Urothelium cell line (cell line): Measurements from ENCODE around the gene TMEM178B.

Source experiments
- DNase-seq: peaks from one replicate; pipeline ENCODE4 v3.0.0; 2011; ENCODE audit warnings: low spot score, mixed read lengths
- FAIRE-seq: peaks from 2 replicates; lab custom pipeline; 2011; peaks lifted over from hg19 to GRCh38; lab: Jason Lieb, UNC

TMEM178B gene

DNA sequence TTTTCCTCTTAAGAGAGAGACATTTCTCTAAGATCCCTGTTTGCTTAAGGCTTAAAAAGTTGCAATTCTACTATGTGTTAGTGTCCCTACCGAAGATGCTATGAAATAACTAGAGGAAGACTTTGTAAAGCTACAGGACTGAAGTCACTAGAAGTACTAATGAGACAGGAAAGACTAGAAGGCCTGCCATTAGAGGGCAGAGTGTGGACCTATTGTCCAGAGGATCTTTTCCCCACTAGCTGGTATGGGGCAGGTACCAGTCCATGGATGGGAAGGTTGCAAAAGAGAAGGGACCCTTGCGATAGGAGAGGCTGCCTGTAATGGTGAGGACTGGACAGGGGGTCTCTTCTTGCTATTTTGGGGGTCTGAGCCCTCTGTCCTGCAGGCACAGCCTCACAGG is 178.1 kb downstream of the TMEM178B start:
- no peak for FAIRE-seq
- DNase-seq, result no peak

DNA sequence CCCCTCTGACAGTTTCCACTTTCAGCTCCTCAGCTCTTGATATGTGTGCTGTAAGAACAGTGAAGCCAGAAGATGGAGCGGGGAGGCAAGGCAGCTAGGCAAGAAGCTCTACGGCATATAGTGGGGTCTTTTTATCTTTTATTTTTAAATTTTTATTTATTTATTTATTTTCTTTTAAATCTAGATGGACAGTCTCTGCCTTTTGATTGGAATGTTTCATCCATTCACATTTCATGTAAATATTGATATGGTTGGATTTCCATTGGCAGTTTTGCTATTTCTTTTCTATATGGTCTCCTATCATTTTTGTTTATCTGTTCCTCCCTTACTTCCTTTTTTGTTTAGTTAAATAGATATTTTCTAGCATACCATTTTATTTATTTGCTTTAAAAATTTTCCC is 183.7 kb downstream of the TMEM178B start:
- FAIRE-seq (no peak), DNase-seq (no peak)

DNA sequence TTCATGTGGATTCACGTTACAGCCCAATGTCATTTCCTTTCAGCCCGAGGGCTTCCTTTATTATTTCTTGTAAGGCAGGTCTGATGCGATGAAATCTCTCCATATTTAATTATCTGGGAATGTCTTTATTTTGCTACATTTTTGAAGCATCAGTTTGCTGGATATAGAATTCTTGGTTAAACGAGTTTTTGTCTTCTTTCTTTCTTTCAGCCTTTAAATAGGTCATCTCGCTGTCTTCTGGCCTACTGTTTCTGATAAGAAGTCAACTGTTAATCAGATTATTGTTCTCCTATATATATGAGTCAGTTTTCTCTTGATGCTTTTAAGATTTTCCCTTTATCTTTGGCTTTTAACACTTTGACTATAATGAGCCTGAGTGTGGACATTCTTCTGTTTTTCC is 184.7 kb downstream of the TMEM178B start:
- DNase-seq, result no peak
- no peak for FAIRE-seq

DNA sequence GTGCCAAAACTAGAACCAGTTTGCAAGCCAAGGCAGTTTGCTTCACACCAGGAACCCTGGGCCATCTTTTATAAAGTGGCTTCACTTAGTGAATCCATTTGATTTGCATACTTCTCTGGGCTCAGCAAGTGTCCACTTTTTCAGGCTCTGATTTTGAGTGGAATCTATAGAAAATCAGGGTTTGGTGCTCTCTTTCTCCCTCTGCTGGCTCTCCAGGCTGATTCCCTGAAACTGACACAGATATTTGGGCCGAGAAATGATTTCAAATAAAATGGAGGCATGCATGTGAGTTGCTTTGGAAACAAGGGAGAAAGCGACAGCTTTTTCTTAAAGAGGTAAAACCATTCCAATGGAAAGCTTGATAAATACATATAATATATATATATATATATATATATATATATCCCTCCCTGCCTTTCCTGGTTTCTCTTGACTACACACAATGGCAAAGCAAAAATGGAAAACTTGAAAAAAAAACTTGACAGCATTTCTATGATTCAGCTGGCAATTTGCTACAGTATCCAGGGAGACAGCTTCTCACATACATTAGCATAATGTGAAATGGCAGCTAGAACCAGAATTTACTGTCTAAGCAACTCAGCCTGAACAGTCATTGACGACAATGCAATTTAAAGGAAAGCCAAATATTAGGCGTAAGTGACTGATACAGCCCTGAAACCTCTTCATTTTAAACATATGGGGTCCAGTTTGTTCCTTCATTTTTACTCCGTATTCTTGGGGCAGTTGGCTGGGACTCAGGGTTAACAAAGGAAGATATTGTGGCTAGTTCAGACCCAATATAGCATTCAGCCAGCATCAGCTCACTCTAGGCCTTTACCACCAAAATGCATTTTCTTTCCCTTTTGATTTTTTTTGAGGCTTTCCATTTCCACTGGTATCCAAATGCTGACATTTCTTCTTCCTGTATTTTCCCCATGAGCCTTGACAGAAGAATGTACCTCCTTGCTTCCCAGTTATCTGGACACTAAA is 188.5 kb downstream of the TMEM178B start:
- DNase-seq (no peak), FAIRE-seq (no peak)

DNA sequence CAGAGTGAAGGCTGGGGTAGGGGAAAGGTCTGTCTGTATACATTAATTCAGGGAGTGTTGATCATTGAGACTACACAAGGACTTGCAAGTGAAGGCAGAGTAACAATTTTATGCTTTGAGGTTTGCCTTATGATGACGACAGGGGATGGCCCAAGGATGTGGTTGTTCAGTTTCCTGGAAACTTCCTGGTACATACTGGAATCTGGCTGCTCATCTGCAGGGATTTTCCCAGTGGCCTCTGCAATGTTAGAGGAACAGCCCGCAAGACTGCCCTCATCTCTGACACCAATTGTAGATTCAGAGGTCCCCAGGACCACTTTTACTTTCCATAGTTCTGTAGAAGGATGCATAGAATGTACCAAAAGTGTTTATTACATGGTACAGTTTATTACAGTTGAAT is 189.6 kb downstream of the TMEM178B start:
- FAIRE-seq, result no peak
- no peak for DNase-seq

DNA sequence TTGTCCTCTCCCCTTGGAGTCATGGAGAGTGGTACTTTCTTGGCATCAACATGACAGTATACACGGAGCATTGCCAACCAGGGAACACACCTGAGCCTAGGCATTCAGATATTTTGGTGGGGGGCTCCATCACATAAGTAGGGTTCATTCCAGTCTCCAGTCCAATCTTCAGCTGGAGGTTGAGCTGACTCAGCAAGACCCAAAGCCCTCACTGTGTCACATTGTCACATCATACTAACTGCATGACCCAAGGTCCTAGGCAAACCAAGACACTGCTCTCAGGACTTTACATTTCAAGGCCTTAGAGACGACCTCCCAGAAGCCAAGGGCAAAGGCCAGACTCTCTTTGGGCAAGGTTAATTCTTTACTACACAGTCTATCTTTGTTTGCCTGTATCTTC is 190.1 kb downstream of the TMEM178B start:
- DNase-seq (no peak), FAIRE-seq (no peak)

DNA sequence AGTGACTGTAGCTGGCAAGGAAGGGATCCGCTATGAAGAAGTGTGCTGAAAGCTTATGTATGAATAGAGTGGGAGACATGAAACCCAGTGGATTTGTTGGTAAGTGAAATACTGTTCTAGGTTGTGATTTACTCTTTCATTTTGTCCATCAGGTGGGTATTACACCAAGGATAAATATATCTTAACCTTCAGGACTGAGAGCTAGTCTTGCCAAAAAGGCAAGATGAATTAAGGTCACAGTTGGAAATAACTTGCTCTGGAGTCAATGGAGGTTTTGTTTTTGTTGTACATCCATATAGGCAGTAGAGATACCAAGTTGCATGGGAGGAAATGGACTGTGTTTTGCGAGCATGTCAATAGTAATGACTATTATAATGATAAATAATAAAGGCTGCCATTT is 190.6 kb downstream of the TMEM178B start:
- DNase-seq (no peak), FAIRE-seq (no peak)

DNA sequence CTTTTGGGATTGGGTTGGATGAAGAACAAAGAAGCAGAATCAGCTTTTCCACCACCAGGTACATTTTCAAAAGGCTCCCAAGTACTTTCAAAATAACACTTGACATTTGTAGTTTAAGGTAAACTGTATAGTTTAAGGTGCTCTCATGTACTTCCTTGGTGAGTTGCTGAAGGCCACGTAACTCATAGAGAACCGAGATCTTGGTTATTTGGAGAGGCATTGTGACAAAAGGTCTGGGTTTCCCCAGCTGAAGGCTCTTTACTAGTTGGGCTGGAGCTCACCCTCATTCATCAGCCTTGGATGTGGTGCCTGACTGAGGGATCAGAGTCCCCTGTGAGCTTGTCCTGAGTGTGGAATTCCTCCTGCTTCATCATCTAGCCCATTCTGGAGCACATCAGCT is 191.8 kb downstream of the TMEM178B start:
- DNase-seq (no peak), FAIRE-seq (no peak)

DNA sequence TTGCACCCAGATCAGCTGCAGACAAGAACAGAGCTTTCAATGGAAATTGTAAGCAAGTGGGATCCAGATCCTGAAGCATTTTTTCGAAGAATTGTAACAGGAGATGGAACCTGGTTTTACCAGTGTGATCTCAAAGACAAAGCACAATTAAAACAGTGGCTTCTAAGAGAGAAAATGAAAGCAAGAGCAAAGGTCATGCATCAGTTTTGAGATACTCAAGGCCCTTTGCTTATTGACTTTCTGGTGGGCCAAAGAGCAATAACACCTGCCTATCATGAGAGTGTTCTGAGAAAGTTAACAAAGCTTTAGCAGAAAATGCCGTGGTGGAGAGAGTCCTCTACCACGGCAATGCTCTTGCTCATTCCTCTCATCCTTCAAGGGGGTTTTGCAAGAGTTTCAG is 194.8 kb downstream of the TMEM178B start:
- no peak for FAIRE-seq
- DNase-seq, result no peak

DNA sequence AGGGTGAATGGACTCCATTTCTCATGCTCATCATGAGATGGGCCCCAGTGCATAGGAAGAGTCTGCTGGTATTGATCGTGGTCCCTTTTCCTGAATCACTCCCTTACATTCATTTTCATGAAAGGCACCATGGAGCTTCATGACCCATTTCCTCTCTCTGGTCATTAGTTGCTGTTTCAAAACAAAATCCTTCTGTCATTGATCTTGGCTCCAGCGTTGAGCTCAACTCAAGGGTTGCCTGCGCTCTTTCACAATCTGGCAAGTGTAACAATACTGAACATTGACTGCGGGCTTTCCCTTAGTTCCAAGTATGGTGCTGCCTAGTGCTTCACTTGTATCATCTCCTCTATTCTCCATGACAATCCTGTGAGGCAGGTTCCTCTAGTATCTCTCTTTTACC is 197.6 kb downstream of the TMEM178B start:
- no peak for FAIRE-seq
- DNase-seq, result no peak

DNA sequence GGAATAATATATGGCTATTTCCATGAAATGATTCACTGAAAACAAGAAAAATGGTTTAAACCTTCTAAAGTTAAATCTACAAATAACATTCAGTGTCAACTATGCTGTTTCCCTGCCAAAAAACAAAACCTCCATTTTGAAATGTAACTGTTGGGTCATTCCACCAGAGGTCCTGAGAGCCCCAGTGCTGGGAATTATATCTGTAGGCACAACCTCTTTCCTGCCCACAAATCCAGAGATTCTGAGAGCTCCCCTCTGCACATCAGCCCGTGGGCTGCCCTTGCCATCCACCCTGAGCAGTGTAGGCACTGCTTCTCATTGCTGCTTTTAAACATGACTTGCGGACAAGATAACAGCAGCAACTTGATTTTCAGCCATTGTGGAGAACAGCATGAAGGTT is 198.6 kb downstream of the TMEM178B start:
- no peak for FAIRE-seq

DNA sequence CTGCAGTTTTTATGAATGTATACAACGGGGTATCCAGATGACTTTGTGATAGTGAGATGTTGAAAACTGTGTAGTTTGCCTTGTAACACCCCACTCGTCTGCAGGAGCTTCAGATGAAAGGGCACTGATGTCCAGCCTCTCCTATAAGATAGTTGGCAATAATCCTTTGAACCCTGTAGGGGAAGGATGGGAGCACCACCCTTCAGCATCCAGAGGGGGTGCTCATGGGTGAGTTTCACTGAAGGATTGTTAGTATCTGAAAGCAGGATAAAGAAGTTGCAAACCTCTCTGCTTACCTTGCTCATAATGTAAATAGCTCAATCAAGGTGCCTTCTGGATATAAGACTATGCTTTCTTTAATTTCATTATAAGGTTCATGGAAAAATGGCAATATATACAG is 201.5 kb downstream of the TMEM178B start:
- FAIRE-seq (no peak), DNase-seq (no peak)

More for the DNA sequence above, 198.6 kb downstream of the TMEM178B start:
- no peak for DNase-seq

DNA sequence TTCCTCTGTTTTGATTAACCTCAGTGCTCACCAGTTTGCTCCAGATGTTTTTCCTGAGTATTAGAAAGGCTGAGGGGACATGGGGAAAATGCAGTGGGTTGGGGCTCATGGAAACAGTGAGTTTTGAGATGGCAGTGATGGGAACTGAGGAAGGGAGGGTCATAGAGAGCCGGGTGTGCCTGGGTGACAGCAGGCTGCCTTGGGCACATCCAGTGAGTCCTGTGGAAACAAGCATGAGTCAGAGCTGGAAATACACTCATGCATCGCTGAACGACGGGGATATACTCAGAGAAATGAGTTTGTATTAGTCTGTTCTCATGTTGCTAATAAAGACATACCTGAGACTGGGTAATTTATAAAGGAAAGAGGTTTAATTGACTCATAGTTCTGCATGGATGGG is 202.2 kb downstream of the TMEM178B start:
- FAIRE-seq (no peak), DNase-seq (no peak)

DNA sequence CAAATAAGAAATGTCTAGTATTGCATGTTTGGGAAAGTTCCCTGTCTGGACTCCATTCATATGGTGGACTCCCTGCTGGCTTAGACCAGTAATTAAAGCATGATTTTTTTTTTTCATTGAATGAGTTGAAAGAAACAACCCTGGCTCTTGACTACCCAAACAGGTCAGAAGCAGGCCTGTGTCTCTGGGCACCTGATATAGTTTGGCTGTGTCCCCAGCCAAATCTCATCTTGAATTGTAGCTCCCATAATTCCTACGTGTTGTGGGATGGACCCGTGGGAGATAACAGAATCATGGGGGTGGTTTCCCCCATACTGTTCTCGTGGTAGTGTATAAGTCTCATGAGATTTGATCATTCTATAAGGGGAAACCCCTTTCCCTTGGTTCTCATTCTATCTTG is 206.2 kb downstream of the TMEM178B start:
- DNase-seq (no peak), FAIRE-seq (no peak)

DNA sequence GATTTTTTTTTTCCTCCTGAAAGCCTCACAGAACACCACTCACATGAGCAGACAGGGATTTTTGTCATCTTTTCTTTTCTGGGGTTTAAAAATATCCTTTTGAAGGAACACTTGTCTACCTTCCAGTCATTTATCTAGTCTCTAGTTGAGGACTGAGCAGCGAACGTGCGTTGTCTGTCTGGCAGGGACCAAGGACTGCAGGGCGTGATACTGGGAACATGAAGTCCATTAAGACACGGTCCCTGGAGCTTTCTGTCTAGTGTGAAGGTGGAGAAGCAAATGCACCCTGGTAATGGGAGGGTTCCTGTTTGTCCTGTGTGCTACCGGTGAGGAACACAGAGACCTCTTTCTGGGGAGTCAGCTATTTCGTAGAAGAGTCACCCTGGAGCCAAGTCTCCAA is 207.4 kb downstream of the TMEM178B start:
- FAIRE-seq (no peak), DNase-seq (no peak)

DNA sequence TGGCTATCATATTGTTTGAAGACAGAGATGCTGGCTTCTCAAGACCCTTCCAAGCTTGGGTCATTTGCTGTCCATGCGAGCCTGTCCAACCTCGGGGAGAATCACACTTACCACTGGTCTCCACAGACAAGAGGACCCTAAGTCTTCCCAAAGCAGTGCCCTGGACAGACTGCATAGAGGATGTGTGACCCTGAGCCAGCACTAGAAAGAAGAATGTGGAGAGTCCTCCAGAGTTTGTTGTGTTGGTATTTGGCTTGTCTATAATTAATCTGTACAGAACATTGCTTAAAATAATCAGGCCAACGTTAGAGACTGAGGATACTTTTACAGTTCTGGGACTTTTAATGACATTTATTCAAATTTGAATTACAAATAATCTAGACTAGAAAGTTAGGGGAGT is 212.7 kb downstream of the TMEM178B start:
- DNase-seq (no peak), FAIRE-seq (no peak)

DNA sequence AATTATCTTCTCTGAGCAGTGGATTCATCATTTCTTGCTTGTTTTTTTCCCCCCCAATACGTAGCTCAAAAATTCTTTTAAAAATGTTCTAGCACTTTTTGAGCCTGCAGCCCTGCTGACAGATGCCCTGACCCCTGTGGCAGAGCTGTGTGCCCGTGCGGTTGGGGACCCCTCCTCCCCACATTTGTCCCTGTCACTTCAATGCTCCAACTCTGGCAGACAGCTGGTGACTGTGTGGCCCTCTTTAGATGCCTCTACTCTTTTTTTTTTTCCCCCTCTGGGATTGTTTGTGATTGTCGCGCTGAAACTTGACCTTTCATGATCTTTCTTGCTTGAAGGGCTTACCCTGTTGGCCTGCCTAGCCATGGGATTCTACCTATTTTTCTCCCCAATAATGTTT is 214.1 kb downstream of the TMEM178B start:
- FAIRE-seq, result no peak
- no peak for DNase-seq

DNA sequence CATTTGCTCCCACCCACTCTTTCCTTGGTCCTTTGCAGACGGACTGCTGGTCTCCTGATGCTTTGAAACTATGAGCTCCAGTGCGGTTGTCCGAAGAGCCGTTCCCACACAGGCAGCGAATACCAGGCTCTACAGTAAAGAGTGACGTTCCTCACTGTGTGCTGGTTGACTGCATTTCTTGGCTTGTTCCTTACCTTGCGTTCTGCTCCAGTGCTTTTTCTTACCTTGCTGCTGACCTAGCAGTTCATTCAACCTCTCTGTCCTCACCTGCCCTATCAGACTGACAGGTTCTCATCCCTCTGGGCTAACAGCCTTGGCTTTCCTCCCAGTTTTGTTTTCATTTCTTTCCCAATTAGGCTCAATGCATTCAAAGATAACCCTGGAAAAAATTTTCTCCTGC is 214.8 kb downstream of the TMEM178B start:
- DNase-seq (no peak), FAIRE-seq (no peak)

DNA sequence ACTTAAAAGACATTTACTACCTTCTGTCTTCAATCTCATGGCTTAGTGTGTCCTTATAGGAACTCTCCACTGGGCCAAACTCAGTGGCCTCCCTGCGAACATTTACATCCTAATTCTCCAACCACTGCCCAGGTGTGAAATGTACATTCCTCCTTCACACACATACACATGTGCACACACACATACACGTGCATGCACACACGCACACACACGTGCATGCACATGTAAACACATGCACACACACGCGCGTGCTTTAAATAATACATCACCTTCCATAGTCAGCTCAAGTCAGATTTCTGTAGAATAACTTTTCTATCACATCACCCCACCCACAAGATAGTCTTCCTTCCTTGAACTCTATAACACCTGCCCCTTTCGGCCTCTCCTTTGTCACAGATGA is 216.5 kb downstream of the TMEM178B start:
- DNase-seq (no peak), FAIRE-seq (no peak)

DNA sequence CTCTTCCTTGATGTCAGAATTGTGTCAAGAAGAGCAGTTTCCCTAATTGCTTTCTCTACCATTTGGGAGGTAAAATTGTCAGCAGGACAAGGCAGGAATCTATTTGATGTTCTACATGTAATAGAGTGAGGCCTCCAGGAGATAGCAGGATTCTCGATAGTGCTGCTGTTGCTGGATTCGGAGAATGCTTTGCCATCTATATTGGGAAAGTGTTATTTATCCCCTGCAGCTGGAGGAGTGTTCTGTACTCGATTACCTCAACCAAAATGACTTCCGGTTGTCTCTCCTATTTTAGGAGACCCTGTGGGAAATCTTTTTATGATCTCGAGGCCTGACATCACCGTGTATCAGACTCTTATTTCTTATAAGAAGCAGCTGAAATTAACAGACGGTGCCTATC is 217.1 kb downstream of the TMEM178B start:
- no peak for FAIRE-seq
- DNase-seq, result no peak

DNA sequence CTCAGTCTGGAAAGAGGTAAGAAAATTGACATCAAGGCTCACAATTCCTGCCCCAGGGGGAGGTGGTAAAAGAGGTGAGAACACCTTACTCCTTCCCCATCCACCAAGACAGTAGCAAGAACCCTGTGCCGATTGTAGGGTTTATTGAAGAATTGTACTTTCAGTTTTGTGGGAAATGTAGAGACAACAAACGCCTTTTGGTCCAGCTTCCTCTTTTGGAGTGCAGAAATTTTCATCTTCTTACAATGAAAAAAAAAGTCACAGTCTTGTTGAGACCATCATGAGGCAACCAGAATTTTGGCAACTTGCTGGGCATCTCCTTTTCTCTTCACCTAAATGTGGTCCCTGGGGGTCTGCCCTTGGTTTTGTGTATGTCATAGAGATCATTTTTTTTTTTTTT is 217.7 kb downstream of the TMEM178B start:
- DNase-seq (no peak), FAIRE-seq (no peak)

DNA sequence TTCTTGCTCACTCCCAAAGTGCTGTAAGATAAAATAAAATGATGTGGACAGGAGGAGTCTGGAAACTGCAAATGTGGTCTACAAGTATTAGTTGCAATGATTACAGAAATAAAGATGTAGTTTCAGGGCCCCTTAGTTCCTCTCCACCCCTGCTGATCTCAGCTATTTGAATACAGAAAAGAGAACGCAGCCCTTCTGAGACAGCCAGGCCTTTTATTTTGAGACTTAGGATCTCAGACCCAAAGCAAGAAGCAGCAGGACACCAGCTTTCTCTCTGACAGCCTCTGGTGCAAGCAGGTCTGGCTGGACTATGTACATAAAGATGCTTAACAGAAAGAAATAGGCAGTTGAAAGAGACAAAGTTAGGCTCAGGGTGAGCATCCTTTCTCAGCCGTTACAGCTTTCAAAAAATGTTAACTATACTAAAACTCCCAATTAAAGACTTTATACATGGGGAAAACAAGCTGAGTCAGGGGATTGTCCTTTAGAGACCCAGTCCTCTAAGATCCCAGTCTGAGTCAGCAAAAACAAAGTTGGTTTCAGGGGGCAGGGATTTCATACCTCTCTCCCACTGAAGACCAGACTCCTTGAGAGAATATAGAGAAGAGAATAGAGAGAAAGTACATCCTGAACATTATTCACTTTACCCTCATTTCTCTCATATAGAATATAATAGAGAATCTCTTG is 220.4 kb downstream of the TMEM178B start:
- FAIRE-seq (no peak), DNase-seq (no peak)
